CD14-positive monocyte (primary cell): ENCODE data around the gene NTM. TPM values are rescaled to one million over a fixed set of nuclear protein-coding genes. Genes with fewer than 3 reads are reported as not detected.

Source experiments
- DNase-seq, 3 donors: peaks; one replicate each; pipeline ENCODE4 v3.0.0-alpha.2; 2011 to 2022
- H2AFZ ChIP-seq: 2 replicates; pipeline ENCODE4 v1.6.0; 2012; ENCODE audit warnings: mild to moderate bottlenecking, low read depth, low read length, inconsistent platforms; ENCODE audit not compliant: insufficient read depth, poor library complexity, severe bottlenecking
- H3K27ac ChIP-seq, 2 donors: 1 replicate in 1 of 2; 2 replicates in 1 of 2; pipeline ENCODE4 v1.5.1; 2012 to 2013; ENCODE audit warnings: low read length in 2 of 2, control low read depth in 1 of 2, inconsistent platforms in 1 of 2, low read depth in 1 of 2, mild to moderate bottlenecking in 1 of 2
- H3K27me3 ChIP-seq, 2 donors: one replicate each; pipeline versions ENCODE4 v1.6.0 to v1.6.1; 2011 to 2013; ENCODE audit warnings: low read length in 2 of 2; ENCODE audit not compliant: control insufficient read depth in 2 of 2, insufficient read depth in 2 of 2
- H3K36me3 ChIP-seq, 2 donors: replicated peaks in 1 of 2; 1 replicate in 1 of 2; 2 replicates in 1 of 2; pipeline versions ENCODE4 v1.5.1 to v1.6.1; 2012 to 2013; ENCODE audit warnings: low read length in 2 of 2, control low read depth in 1 of 2, inconsistent platforms in 1 of 2, mild to moderate bottlenecking in 1 of 2; ENCODE audit not compliant: insufficient read depth in 2 of 2, control insufficient read depth in 1 of 2
- H3K4me1 ChIP-seq, 2 donors: 1 replicate in 1 of 2; 2 replicates in 1 of 2; pipeline versions ENCODE4 v1.5.1 to v1.6.1; 2012 to 2013; ENCODE audit warnings: low read length in 2 of 2, control low read depth in 1 of 2, inconsistent platforms in 1 of 2, mild to moderate bottlenecking in 1 of 2, moderate library complexity in 1 of 2; ENCODE audit not compliant: insufficient read depth in 2 of 2, control insufficient read depth in 1 of 2
- H3K4me2 ChIP-seq: replicated peaks from 2 replicates; pipeline ENCODE3; 2012; ENCODE audit warnings: low read length, moderate library complexity, mild to moderate bottlenecking; ENCODE audit not compliant: poor library complexity, severe bottlenecking; ENCODE audit errors: extremely low read depth
- H3K4me3 ChIP-seq, 3 experiments: fragments of 200-600 bp in 1 of 3; sonication (generic) in 1 of 3; replicated peaks in 1 of 3; 1 replicate in 2 of 3; 2 replicates in 1 of 3; pipeline ENCODE4 v1.5.1; 2011 to 2013; ENCODE audit warnings: low read length in 3 of 3, mild to moderate bottlenecking in 3 of 3, control low read depth in 2 of 3, low read depth in 2 of 3, inconsistent platforms in 1 of 3, moderate library complexity in 1 of 3
- H3K79me2 ChIP-seq: 2 replicates; pipeline ENCODE4 v1.6.0; 2012; ENCODE audit warnings: mild to moderate bottlenecking, control low read depth, inconsistent platforms, low read length, moderate library complexity; ENCODE audit not compliant: insufficient read depth
- H3K9ac ChIP-seq: 2 replicates; pipeline ENCODE4 v1.6.0; 2017; ENCODE audit warnings: low read length, mild to moderate bottlenecking; ENCODE audit not compliant: insufficient read depth, poor library complexity, severe bottlenecking
- H3K9me3 ChIP-seq, 2 donors: replicated peaks in 1 of 2; 1 replicate in 1 of 2; 2 replicates in 1 of 2; pipeline versions ENCODE4 v1.5.1 to v1.6.1; 2012 to 2013; ENCODE audit warnings: low read length in 2 of 2, control low read depth in 1 of 2; ENCODE audit not compliant: control insufficient read depth in 1 of 2, insufficient read depth in 1 of 2
- H4K20me1 ChIP-seq: 2 replicates; pipeline ENCODE4 v1.6.0; 2012; ENCODE audit warnings: mild to moderate bottlenecking, low read length, control low read depth, moderate library complexity; ENCODE audit not compliant: insufficient read depth
- H3K27ac Mint-ChIP-seq, 7 donors: one replicate each; pipeline ENCODE4 v1.8.0; 2020; ENCODE audit warnings: mild to moderate bottlenecking in 7 of 7, mixed read lengths in 7 of 7, moderate library complexity in 6 of 7, inconsistent platforms in 2 of 7
- H3K27me3 Mint-ChIP-seq, 3 donors: one replicate each; pipeline ENCODE4 v1.8.0; 2021 to 2022; ENCODE audit warnings: low read depth in 3 of 3, mild to moderate bottlenecking in 3 of 3, mixed read lengths in 3 of 3, moderate library complexity in 3 of 3, inconsistent platforms in 1 of 3
- H3K36me3 Mint-ChIP-seq, 2 donors: one replicate each; pipeline ENCODE4 v1.8.0; 2020; ENCODE audit warnings: mixed read lengths in 2 of 2, inconsistent platforms in 1 of 2, mild to moderate bottlenecking in 1 of 2
- H3K4me1 Mint-ChIP-seq: one replicate; pipeline ENCODE4 v1.8.0; 2020; ENCODE audit warnings: mild to moderate bottlenecking, mixed read lengths
- H3K4me3 Mint-ChIP-seq, 2 donors: one replicate each; pipeline ENCODE4 v1.8.0; 2020; ENCODE audit warnings: mild to moderate bottlenecking in 2 of 2, mixed read lengths in 2 of 2, moderate library complexity in 1 of 2
- H3K9me3 Mint-ChIP-seq, 7 donors: one replicate each; pipeline ENCODE4 v1.8.0; 2020 to 2022; ENCODE audit warnings: mixed read lengths in 7 of 7, mild to moderate bottlenecking in 6 of 7, moderate library complexity in 6 of 7, inconsistent platforms in 2 of 7
- WGBS: methylation state at CpG from one replicate; pipeline ENCODE4 v1.1.5; 2013; ENCODE audit warnings: missing lambda C conversion rate; ENCODE audit not compliant: insufficient coverage; 5-methylcytosine and 5-hydroxymethylcytosine counted together
- intact Hi-C, 2 donors: fragments of 100-400 bp; cut with micrococcal nuclease; formaldehyde crosslinking; loops; one replicate each; pipeline versions ENCODE4 v1.15.0 to v1.15.1; 2023
- polyA plus RNA-seq, 3 donors: library from polyadenylated mRNA; depleted of rRNA in 1 of 3; unstranded in 2 of 3; stranded (reverse) in 1 of 3; fragments of 300-500 nt in 2 of 3; fragments of >200 nt in 1 of 3; fragmentation: Illumina TruSeq in 2 of 3; gene quantifications; 1 replicate in 2 of 3; 2 replicates in 1 of 3; pipeline ENCODE4 v1.2.3, GENCODE V29; 2012 to 2021
- TF ChIP-seq, protein P1 (sequence below): fragments of 200-600 bp; IDR thresholded peaks from one replicate; pipeline ENCODE4 v1.8.0; 2022; ENCODE audit warnings: antibody characterized with exemption, mild to moderate bottlenecking

NTM gene
- polyA plus RNA-seq, 3 donors: not detected

DNA sequence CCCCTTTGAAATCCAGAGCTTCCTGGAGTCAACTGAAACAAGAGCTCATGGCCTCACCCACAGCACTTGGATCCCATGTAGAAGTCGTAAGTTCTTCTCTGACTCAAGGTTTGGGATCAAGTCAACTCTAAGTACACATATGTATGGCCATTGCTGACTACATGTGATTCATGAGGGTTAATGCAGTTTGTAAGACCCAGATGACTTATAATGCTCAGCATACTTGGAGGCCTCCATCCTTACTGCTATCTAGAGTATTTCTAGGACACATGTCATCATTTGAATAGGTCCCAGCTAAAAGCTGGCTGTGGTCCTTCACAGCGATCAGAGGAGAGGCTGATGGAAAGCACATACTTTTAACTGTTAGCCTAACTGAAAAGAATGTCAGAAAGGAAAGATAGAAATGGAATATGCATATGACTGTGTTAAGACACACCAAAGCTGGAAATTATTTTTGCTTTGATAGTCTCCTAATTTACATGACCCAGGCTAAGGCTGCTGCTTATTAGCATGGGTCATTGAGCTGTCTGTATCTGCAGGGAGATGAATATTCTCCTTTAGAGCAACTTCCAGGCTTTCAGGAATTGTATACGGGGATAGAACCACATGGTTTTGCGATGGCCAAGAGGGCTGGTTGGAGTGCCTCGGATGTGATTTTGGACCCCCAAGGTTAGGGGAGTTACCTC is 76.3 kb downstream of the NTM start:
- Histone ChIP-seq H3K4me2 (no peak overlapping the region), H3K9ac (no peak overlapping the region), H3K4me1 (no peaks in the 10 kb centered on the region), H4K20me1 (no peaks in the 10 kb centered on the region), H3K79me2 (no peaks in the 10 kb centered on the region), H2AFZ (no peak overlapping the region), H3K27me3 (no peaks in the 10 kb centered on the region), H3K36me3 (no peaks in the 10 kb centered on the region), H3K4me3 (no peak overlapping the region), H3K9me3 (no peaks in the 10 kb centered on the region), H3K27ac (no peak overlapping the region)
- H3K9me3 Mint-ChIP-seq: peaks cover 0 to 7% (median 2%) of the 10 kb centered on the region in 7 donors
- peaks cover 0 to 5% (median 2%) of the 10 kb centered on the region in 3 donors for H3K27me3 Mint-ChIP-seq
- TF ChIP-seq, protein P1, sequence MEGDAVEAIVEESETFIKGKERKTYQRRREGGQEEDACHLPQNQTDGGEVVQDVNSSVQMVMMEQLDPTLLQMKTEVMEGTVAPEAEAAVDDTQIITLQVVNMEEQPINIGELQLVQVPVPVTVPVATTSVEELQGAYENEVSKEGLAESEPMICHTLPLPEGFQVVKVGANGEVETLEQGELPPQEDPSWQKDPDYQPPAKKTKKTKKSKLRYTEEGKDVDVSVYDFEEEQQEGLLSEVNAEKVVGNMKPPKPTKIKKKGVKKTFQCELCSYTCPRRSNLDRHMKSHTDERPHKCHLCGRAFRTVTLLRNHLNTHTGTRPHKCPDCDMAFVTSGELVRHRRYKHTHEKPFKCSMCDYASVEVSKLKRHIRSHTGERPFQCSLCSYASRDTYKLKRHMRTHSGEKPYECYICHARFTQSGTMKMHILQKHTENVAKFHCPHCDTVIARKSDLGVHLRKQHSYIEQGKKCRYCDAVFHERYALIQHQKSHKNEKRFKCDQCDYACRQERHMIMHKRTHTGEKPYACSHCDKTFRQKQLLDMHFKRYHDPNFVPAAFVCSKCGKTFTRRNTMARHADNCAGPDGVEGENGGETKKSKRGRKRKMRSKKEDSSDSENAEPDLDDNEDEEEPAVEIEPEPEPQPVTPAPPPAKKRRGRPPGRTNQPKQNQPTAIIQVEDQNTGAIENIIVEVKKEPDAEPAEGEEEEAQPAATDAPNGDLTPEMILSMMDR: no peak
- H3K36me3 Mint-ChIP-seq: no peaks in the 10 kb centered on the region
- no peak overlapping the region for H3K4me3 Mint-ChIP-seq
- H3K27ac Mint-ChIP-seq: no peak overlapping the region
- no peak for DNase-seq
- no peaks in the 10 kb centered on the region for H3K4me1 Mint-ChIP-seq
- intact Hi-C loops: no loop called here
- WGBS: 100% methylated on average over 3 of the region's 5 CpGs

DNA sequence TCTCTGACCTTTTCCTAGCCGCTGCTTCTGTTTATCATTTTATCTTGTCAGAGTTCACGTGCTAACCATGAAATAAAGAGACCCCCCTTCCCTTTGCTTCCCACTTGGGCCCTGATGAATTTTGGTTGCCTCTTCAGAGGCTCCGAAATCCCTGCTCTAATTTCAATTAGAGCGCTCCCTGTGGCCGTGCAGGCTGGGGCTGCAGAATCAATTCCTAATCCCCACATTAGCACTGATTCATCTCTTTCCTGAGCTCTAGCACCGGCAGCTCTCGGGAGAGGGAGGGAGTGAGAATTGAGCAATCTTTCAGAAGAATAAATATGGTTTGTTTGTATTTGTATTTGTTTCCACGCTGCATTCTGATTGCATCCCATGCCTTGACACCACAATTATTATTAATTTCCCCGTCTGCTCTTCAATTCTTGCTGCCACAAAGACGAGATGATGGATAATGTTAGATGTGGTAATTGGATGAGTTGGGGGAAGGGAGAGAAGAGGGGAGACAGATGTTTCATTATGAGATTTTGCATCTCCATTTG is 76.9 kb downstream of the NTM start:
- Mint-ChIP-seq H3K27me3 (peaks cover 0 to 5% (median 2%) of the 10 kb centered on the region in 3 donors), H3K4me1 (no peaks in the 10 kb centered on the region), H3K36me3 (no peaks in the 10 kb centered on the region), H3K27ac (peak overlapping the region in 1 of 7 donors; percentile 18), H3K9me3 (peaks cover 0 to 7% (median 2%) of the 10 kb centered on the region in 7 donors), H3K4me3 (no peak overlapping the region)
- WGBS: 84% methylated on average over 3 of the region's 10 CpGs
- Histone ChIP-seq H3K27me3 (no peaks in the 10 kb centered on the region), H3K79me2 (no peaks in the 10 kb centered on the region), H3K4me3 (no peak overlapping the region), H3K4me1 (no peaks in the 10 kb centered on the region), H2AFZ (no peak overlapping the region), H3K9ac (no peak overlapping the region), H3K27ac (no peak overlapping the region), H3K4me2 (no peak overlapping the region), H4K20me1 (no peaks in the 10 kb centered on the region), H3K36me3 (no peaks in the 10 kb centered on the region), H3K9me3 (no peaks in the 10 kb centered on the region)
- DNase-seq: no peak
- TF ChIP-seq, protein P1: no peak
- intact Hi-C loops: no loop called here
